ENCODE data around the gene DDX24. TPM values are rescaled to one million over a fixed set of nuclear protein-coding genes. Genes with fewer than 3 reads are reported as not detected.
A peak's percentile ranks its signal among the peaks of the same experiment; 100 is the strongest.

DDX24 gene
- total RNA-seq, 4 donors from 2014 or later, result 66.2 to 210 (median 72.5) TPM

DNA sequence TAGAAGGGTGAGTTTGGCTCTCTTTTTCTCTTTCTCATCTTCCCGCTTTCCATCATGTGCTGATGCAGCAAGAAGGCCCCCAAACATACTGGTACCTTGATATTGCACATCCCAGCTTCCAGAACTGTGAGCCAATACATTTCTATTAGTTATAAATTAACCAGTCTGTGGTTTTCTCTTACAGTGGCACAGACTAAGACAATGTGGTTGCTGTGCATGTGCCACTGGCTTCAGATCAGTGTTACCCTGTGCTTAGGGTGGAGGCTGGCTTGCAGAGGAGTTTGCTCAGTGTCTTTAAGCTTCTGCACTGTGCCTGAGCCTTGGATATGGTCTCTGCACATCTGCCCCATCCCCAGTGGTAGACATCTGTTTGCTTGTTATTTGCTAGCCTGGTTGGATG is 42.9 kb upstream of the DDX24 start:
- H3K27ac ChIP-seq, result no peak overlapping the region
- no peak overlapping the region for H3K4me3 ChIP-seq
- no peaks in the 10 kb centered on the region for H3K36me3 ChIP-seq
- TF ChIP-seq POLR2A (IDR thresholded peaks at IDR 0.05), result no peak
- TF ChIP-seq, protein P1, sequence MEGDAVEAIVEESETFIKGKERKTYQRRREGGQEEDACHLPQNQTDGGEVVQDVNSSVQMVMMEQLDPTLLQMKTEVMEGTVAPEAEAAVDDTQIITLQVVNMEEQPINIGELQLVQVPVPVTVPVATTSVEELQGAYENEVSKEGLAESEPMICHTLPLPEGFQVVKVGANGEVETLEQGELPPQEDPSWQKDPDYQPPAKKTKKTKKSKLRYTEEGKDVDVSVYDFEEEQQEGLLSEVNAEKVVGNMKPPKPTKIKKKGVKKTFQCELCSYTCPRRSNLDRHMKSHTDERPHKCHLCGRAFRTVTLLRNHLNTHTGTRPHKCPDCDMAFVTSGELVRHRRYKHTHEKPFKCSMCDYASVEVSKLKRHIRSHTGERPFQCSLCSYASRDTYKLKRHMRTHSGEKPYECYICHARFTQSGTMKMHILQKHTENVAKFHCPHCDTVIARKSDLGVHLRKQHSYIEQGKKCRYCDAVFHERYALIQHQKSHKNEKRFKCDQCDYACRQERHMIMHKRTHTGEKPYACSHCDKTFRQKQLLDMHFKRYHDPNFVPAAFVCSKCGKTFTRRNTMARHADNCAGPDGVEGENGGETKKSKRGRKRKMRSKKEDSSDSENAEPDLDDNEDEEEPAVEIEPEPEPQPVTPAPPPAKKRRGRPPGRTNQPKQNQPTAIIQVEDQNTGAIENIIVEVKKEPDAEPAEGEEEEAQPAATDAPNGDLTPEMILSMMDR (IDR thresholded peaks at IDR 0.05), result no peak
- H3K27me3 ChIP-seq, result no peaks in the 10 kb centered on the region
- DNase-seq, result peak in 1 of 3 donors; percentile 27
- peaks cover 0 to 7% (median 2%) of the 10 kb centered on the region in 4 donors for H3K4me1 ChIP-seq
- peaks cover 0 to 13% (median 4%) of the 10 kb centered on the region in 4 donors for H3K9me3 ChIP-seq

GRCh38 chr14:94123296-94123695 is 42.3 kb upstream of the DDX24 start:
- no peaks in the 10 kb centered on the region for H3K27me3 ChIP-seq

DNA sequence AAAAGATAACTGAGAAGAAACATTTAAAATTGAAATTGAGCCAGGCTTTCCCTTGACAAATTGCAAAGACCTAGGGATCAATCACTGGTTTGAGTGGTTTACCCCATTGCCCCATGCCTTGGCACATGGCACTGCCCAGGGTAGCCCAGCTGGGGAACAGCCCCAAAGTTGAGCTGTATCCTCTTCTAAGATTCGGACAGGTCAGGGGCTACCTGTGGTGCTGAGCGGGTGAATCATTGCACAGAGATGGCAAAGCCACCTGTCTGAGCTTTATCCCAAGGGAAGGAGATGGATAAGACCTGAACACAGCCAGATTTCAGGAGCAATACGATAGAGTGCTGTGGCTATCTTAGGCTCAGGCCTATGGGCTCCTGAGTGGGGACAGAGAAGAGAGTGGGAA is 41.4 kb upstream of the DDX24 start:
- TF ChIP-seq POLR2A (IDR thresholded peaks at IDR 0.05), result no peak
- TF ChIP-seq, protein P1 (IDR thresholded peaks at IDR 0.05), result no peak
- H3K9me3 ChIP-seq, result peaks cover 0 to 13% (median 4%) of the 10 kb centered on the region in 4 donors
- H3K36me3 ChIP-seq, result no peaks in the 10 kb centered on the region
- no peaks in the 10 kb centered on the region for H3K27me3 ChIP-seq
- peak in 1 of 3 donors; percentile 17 for DNase-seq
- H3K4me3 ChIP-seq, result no peak overlapping the region
- no peaks in the 10 kb centered on the region for H3K4me1 ChIP-seq
- no peak overlapping the region for H3K27ac ChIP-seq

More at GRCh38 chr14:94123296-94123695, 42.3 kb upstream of the DDX24 start:
- Histone ChIP-seq H3K4me3 (no peak overlapping the region), H3K4me1 (peaks cover 0 to 1% (median 0%) of the 10 kb centered on the region in 4 donors), H3K9me3 (peaks cover 0 to 13% (median 4%) of the 10 kb centered on the region in 4 donors), H3K36me3 (no peaks in the 10 kb centered on the region), H3K27ac (no peak overlapping the region)
- DNase-seq, result peak in 1 of 3 donors; percentile 17
- TF ChIP-seq, protein P1 (IDR thresholded peaks at IDR 0.05), result no peak
- TF ChIP-seq POLR2A (IDR thresholded peaks at IDR 0.05), result no peak

DNA sequence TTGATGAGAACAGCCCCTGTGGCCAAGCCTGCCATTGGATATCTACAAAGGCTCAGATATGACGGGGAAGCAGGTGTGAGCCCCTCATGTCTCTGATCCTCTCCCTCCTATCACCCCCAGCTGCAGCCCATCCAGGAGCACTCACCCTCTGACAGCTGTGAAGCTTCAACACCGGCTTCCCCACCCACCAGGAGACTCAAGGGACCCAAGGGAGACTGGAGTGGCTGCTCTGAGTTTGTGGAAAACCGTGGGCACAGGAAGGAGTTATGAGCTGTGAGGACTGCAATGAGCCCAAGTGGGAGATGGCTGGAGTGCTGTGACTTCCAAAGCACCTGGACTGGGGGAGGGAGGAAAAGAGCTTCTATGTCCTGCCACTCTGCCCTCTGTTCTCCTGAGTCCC is 40.5 kb upstream of the DDX24 start:
- no peak overlapping the region for H3K4me3 ChIP-seq
- H3K27me3 ChIP-seq, result no peaks in the 10 kb centered on the region
- H3K36me3 ChIP-seq, result no peaks in the 10 kb centered on the region
- no peak for TF ChIP-seq POLR2A (IDR thresholded peaks at IDR 0.05)
- H3K4me1 ChIP-seq, result no peaks in the 10 kb centered on the region
- H3K27ac ChIP-seq, result no peak overlapping the region
- H3K9me3 ChIP-seq, result peaks cover 0 to 13% (median 4%) of the 10 kb centered on the region in 4 donors
- peak in 1 of 3 donors; percentile 25 for DNase-seq

GRCh38 chr14:94120667-94121340 is 39.8 kb upstream of the DDX24 start:
- peak in 1 of 3 donors; percentile 17 for DNase-seq
- Histone ChIP-seq H3K36me3 (no peaks in the 10 kb centered on the region), H3K4me3 (no peak overlapping the region), H3K27me3 (no peaks in the 10 kb centered on the region), H3K9me3 (peaks cover 0 to 13% (median 4%) of the 10 kb centered on the region in 4 donors), H3K27ac (no peak overlapping the region), H3K4me1 (no peaks in the 10 kb centered on the region)
- no peak for TF ChIP-seq POLR2A (IDR thresholded peaks at IDR 0.05)
- TF ChIP-seq, protein P1 (IDR thresholded peaks at IDR 0.05), result no peak

GRCh38 chr14:94119071-94119470 is 38.1 kb upstream of the DDX24 start:
- Histone ChIP-seq H3K36me3 (no peaks in the 10 kb centered on the region), H3K27ac (no peak overlapping the region), H3K27me3 (no peaks in the 10 kb centered on the region), H3K4me1 (peaks cover 0 to 7% (median 0%) of the 10 kb centered on the region in 4 donors), H3K9me3 (peaks cover 0 to 13% (median 4%) of the 10 kb centered on the region in 4 donors), H3K4me3 (no peak overlapping the region)
- TF ChIP-seq, protein P1 (IDR thresholded peaks at IDR 0.05), result no peak
- TF ChIP-seq POLR2A (IDR thresholded peaks at IDR 0.05), result no peak
- peak in 1 of 3 donors; percentile 22 for DNase-seq
